Jurkat, Clone E6-1 (cell line): ENCODE results near the gene RNF175.

Source experiments
- DNase-seq: peaks from one replicate; pipeline ENCODE4 v3.0.0-alpha.2; 2011; ENCODE audit warnings: low read depth, low spot score
- H3K4me3 ChIP-seq: 2 replicates; pipeline ENCODE4 v1.5.1; 2011; ENCODE audit warnings: mild to moderate bottlenecking, low read length, control low read depth, moderate library complexity

Gene RNF175

DNA sequence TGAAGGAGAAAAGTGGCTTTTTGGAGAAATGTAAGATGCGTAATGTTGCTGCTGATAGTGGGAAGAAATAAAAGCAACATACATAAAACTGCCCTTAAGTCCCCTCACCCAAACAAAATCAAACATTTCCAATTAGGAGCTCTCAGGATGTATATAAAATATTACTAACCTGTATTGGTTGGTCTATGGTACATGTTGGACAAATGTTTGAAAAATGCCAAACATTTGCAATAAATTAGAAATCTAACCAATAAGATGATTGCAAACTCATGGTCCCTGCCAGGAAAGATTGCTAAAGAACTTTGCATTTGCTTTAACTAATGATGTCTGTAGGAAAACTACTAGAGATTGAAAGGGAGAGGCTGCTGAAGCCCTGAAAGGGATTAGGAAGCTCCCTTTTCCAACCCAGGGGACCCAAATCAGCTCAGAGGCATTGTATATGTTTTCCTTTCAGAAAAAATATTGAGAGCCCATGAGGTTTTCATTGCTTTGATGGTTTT is 27.3 kb upstream of the RNF175 start:
- DNase-seq = no peak
- H3K4me3 ChIP-seq = no peak overlapping the region

DNA sequence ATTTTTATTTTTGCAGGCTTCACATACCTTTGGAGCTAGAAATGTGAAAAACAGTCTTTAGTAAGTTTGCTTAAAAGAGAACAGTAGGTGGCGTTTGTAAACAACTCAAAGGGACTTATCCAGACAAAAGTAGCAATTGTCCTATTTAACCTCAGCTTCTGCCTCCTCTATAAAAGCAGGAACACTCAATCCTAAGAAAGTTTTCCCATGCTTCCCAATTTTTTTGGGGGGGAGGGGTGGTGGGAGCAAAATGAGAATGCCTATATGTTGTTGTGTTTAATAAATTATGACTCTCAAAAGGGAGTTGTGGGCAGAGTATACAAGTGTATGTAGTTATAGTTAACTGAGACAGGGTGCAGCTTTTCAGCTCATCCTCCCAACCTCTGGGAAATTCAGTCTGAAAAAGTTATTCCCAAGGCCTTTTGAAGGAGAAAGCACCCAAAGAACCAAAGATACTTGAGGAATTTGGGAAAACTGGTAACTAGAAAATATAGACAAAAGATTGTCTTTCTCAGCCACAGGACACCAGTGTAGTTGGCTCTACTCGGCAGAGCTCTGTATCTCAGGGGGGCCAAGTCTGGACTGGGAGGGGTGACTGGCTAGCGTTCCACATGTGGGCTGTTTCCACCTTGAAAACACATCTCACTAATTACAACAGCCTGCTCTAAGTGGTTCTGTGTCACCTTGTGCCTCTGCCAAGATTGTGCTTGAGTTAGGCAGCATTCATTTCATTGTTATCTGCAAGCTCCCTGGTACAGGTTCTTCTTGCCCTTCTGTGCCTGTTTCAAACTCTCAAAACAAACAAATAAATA is 26.3 kb upstream of the RNF175 start:
- peak; percentile 37 for DNase-seq
- no peak overlapping the region for H3K4me3 ChIP-seq

DNA sequence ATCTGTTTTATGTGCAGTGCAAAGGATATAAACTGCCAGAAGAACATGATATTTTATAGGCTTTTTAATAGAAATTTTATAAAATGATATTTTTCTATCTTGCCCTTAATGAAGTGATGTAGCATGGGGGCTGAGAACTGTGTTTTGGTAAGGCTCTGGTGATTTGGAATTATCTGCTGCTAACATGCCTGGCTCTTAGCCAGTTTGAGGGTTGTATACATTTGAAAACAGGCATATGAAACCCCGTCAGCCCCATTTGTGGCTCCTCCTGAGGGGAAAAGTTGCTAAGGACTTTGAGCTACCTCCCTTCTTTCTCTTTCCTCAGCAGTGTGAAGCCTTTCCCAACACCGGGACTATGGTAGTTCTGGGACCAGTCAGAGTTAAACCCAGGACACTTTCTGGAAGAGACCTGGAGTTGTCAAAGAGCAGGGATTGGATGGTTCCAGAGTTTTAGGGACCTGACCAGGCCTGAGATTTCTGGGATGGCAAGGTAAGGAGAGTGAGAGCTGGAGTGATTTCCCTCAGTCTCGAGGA is 24.4 kb upstream of the RNF175 start:
- no peak overlapping the region for H3K4me3 ChIP-seq
- no peak for DNase-seq

DNA sequence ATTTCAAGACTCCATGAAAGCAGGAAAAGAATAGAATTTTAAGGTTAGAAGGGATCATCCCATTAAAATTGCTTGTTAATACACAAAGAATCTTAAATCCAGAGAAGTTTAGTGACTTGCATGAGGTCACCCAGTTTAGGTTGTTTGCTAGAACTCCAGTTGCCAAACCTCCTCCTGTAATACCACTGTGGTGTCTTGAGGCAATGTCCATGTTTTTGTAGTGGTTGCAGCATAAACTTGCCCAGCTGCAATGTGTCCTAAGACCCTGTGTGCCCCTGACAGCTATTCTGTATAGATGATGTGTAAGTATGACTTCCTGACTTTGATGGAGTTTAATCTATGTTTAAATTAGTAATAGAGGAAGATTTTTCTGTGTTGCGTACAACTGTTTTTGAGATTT is 22.8 kb upstream of the RNF175 start:
- no peak overlapping the region for H3K4me3 ChIP-seq
- no peak for DNase-seq

DNA sequence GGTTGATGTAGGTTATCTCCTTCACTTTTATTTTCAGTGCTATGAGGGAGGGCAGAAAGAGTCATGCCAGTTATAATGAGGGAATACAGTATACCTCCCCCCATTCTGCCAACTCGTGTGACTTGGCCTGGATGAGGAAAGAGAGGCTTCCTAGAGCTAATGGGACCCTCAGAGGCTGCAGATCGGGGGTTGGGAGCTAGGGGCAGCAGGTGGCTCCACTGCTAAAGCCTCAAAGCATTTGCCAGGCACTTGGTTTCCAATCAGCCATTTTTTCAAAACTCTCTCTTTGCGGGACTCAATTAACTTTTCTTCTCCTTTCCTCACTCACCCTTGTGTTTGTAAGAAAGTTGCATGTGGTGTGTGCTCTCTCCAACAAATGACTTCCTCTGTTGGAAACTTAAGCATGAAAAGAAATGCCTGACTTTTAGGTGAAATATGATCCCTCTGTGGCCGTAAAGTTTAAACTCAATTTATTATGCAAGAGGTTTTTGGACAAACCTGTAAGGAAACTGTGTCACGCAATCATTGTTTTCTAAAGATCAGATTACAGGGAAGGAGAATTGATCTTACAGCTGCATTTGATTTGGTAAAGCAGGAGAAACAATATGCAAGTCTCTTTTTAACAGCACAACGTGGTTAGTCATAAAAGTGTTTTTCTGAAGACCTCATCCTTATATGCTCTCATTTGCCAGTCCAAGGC is 22.0 kb upstream of the RNF175 start:
- no peak for DNase-seq
- H3K4me3 ChIP-seq = no peak overlapping the region

DNA sequence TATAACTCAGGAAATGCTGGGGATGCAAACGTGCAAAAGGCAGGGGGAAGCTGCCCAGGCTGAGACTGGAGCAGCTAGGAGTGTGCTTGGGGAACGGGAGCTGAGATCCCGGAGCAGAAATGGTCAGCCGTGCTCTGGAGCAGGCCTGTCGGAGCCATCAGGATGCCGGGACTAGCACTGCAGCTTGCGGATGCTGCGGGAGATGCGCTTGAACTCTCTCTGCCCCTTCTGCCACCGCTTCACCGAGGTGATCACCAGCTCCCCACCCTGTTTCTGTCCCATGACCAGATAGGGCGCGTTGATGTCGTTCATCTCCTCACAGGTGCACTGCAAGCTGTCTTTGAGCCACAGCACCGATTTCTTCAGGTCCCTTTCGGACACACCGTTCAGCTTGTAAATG is 21.5 kb upstream of the RNF175 start:
- no peak overlapping the region for H3K4me3 ChIP-seq
- no peak for DNase-seq

DNA sequence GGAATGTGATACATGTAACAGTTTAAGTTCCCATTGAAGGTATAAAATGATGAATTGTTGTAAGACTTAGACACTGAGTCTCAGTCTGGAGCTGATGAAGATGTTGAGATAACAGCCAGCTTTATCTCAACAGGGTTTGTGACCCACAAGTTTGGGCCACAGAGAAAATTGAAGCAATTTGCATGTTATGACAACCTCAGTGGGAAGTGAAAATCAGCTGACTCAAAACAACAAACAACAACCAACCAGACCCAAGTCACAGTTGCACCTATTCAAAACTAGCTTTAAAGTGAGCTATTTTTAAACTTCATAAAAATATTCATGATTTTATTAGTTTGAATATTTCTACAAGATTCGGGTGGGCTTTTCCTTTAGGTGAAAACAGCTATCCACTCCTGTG is 21.1 kb upstream of the RNF175 start:
- H3K4me3 ChIP-seq = no peak overlapping the region
- DNase-seq = no peak

DNA sequence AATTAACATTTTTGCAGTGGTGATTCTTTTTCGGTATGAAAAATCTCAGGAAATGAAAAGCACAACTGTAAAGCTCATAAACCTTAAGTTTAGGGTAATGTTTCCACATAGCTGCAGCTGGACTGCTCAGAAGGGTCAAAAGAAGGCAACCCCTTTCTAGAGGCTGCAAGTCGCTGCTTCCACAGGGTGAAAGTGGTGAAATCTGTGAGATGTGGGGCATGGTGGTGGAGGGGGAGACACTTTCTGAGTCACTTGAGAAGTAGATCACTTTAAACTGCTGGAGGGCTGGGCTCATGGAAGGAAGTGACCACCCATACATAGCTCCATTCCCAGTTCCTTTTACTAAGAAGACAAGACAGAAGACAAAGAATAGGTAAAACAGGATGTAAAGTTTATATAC is 20.4 kb upstream of the RNF175 start:
- no peak overlapping the region for H3K4me3 ChIP-seq
- no peak for DNase-seq

DNA sequence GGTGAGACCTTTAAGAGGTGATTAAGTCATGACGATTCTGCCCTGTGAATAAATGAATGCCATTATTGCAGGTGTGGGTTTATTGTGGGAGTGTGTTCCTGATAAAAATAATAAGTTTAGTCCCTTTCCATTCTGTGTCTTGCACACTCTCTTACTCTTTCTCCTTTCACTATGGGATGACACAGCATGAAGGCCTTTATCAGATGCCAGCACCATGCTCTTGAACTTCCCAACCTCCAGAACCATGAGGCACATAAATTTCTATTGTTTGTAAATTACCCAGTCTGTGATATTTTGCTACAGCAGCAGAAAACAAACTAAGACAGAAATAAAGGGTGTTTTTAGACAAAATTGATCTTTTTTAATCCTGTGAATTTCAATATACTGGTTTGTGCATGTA is 18.6 kb upstream of the RNF175 start:
- H3K4me3 ChIP-seq = no peak overlapping the region
- DNase-seq = no peak

DNA sequence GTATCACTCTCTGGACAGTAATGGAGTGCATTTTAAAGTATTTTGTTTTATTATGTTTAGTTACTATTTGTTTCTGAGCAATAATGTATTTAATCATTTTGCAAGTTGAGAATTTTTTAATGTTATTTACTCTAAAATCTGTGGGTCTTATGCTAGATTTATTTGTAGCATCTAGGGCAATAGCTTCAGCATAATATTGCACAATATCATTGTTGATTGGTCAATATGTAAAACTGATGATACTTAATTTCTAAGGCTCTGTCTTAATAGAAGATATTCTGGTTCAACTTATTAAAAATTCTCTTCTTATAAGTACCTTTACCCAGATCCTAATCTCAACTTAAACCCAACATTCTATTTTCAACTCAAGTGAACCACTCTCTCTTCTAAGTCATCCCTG is 17.6 kb upstream of the RNF175 start:
- no peak for DNase-seq

DNA sequence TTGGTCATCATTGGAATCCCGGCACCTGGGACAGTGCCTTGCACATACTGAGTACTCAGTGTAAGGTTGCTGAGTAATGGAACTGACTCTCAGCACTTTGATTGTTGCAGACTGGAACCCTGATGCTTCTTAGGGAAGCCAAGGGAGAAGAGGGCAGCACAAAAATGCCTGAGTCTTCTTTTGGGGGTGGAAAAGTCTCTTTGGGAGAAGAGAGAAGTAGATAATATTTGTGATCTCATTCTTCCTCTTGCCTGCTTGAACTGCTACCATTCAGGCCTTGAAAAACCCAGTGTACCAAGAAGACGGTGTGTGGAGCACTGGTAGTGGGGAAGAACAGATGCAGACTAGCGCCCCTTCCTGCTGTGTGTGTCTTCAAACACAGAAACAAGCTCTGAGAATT is 16.8 kb upstream of the RNF175 start:
- no peak overlapping the region for H3K4me3 ChIP-seq
- no peak for DNase-seq

More for the DNA sequence above, 17.6 kb upstream of the RNF175 start:
- no peak overlapping the region for H3K4me3 ChIP-seq

DNA sequence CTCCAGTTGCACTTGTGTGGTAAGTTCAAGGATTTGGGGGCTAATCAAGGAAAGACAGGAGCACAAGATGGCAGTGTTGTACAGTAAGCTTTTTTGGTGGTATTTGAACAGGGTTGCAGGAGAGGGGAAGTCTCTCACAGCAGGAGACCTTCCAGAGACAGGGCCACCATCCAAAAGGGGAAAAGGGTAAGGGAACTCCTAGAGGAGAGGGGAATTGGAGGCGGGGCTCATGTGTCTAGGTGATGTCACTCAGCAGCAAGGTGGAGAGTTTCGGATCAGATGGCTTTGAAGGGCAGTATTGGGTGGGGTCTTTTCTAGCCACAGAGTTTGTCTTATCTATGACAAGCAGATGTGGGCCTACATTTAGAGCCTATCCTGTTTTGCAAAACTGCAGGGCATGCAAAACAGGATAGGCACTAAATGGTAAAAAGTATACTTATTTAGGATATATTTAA is 13.4 kb upstream of the RNF175 start:
- H3K4me3 ChIP-seq = no peak overlapping the region
- DNase-seq = no peak

DNA sequence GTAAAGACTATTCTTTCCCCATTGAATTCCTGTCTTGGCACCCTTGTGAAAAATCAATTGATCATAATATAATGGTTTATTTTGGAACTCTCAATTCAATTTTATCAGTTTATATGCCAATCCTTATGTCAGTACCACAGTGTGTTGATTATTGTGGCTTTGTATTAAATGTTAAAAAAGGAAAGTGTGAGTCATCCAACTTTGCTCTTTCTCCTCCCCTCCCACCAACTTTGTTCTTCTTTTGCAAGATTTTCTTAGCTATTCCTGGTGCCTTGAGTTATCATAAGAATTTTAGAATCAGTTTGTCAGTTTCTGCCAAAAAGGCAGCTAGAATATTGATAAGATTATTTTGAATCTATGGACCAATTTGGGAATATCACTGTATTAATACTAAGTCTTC is 11.2 kb upstream of the RNF175 start:
- no peak for DNase-seq

DNA sequence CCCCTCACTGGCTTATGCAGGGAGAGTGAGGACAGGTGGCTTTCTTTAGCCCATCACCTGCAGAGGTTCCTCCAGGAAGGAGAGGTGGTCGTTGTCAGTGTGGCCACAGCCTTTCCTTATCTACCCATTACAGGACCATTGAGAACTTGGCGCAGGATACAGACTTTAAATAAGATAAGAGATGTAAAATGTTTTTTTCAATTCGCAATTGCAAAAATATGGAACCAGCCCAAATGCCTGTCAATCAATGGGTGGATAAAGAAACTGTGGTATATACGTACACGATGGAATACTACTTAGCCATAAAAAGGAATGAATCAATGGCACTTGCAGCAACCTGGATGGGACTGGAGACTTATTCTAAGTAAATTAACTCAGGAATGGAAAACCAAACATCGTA is 6.9 kb upstream of the RNF175 start:
- no peak for DNase-seq
- H3K4me3 ChIP-seq = no peak overlapping the region

More for the DNA sequence above, 11.2 kb upstream of the RNF175 start:
- H3K4me3 ChIP-seq = no peak overlapping the region

DNA sequence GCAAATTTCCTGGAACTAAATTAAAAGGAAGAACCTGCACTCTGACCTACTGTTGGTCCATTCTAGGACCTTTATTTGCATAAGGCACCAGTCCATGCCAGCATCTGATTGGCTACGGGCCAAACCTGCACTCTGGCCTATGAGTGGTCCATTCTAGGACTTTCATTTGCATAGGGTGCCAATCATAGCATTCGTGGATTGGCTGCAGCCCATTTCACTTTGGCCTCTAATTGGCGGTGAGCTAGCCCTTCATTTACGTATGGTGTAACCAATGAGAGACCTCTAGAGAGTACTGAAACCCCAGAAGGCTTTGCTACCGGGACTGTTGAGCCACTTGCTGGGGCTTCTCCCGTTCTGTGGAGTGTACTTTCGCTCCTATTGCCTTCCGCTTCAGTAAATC is 6.1 kb upstream of the RNF175 start:
- DNase-seq = no peak
- no peak overlapping the region for H3K4me3 ChIP-seq

DNA sequence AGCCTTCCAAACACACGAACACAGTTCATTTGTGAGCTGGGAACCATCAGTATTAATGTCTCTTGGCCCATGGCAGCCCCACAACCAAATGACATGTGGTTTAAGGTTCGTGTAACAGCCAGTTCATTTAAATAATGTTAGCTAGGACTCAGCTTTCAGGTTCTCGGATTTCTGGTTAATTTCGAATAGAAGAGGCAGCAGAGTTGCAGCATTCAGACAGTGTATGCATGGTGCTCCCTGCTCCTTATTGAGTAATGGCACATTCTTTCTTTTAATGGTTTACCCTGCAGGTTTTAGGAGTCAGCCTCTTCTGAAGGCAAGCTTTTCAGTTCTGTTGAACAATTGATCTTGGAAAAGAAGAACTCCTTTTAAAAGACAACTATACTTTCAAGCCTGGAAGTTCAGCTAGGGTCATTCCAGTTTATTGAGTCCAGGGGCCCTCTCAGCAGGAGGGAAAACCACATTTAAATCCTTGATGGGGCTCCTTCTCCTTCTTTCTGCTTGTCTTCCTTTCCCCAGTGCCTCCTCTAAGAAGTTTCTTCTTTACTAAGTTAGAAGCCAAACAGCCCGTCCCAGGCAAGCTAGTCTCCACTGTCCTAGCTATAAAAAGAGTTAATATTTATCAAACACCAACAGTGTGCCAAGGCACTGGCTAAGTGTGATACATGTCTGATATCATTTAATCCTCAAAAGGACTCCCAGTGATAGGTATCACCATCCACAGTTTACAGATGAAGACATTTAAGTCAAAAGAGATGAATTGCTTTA is 5.0 kb upstream of the RNF175 start:
- H3K4me3 ChIP-seq = no peak overlapping the region
- DNase-seq = no peak

DNA sequence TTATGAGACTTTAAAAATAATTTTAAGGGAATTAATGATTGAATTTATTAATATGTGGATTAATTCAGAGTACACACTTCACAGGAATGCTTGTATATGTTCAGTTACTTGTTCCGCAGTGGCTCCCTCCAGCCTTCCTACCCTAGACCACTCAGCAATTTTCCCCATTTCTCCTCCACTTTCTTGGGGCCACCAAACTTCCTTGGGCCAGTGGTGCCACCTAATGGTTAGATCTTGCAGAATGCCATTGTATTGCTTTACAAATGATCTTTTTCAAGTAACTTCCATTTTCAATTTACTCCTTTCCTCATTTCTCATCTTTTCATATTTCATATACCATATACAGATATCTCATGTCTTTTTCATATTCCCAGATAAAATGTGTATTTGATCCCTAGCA is 3.6 kb upstream of the RNF175 start:
- no peak for DNase-seq

DNA sequence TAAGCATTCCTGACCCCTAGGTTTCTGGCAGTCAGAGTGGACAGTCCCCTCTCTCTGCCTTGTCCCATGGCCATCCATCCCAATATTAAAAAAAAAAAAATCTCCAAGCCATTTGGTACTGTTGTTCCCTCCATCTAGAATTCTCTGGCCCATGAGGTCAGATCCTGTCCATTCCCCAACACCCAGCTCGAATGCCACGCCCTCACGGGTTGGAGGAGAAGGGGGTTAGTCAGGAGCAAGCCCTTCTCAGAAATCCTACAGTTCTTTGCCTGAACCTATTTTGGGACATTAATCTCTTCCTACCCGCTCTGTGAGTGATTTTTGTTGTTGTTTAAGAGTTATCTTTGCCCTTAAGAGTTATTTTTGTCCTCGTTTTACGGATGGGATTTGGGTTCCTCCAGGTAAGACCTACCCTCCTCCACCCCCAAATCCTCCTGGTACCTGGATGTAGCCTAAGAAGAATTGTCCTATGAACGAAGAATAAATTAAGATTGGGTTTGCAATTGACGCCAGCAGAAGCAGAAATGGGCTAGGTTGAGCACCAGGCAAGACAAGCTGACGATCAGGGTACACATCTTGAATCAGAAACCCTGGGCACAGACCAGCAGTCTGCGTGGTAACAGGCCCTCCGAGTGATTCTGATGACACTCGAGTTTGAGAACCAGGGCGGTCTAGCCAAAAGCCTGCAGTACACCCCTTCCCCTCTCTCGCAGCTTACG is 977 bp downstream of the RNF175 start:
- H3K4me3 ChIP-seq = no peak overlapping the region
- DNase-seq = no peak

More for the DNA sequence above, 3.6 kb upstream of the RNF175 start:
- no peak overlapping the region for H3K4me3 ChIP-seq

DNA sequence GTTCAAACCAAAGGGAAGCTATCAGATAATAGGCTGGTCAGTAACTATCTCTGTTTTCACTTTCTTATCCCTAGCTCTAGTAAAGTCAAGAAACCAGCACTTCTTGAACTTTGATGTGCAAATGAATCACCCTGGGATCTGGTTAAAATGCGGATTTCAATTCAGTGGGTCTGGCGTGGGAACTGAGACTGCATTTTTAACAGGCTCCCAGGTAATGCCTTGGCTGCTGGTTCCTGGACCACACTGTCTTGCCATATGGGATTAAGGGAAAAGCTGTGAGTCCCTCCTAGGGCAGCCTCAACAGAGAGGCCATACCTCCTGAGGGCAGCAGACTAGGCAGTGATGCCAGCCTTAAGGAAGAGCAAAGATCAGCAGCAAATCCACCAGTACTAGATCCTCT is 1.7 kb downstream of the RNF175 start:
- H3K4me3 ChIP-seq = no peak overlapping the region
- DNase-seq = no peak
